BLaER1 (cell line): Measurements from ENCODE around the gene CNPY4.
A peak's percentile ranks its signal among the peaks of the same experiment; 100 is the strongest.

ENCODE experiments used
- H3K27ac ChIP-seq: shearing (Covaris generic); formaldehyde crosslinking; 2 replicates; pipeline ENCODE4 v1.8.1; 2022
- H3K27me3 ChIP-seq: shearing (Covaris generic); formaldehyde crosslinking; 2 replicates; pipeline ENCODE4 v1.8.1; 2022
- H3K36me3 ChIP-seq: shearing (Covaris generic); formaldehyde crosslinking; 2 replicates; pipeline ENCODE4 v1.8.1; 2022
- H3K4me1 ChIP-seq: shearing (Covaris generic); formaldehyde crosslinking; 2 replicates; pipeline ENCODE4 v1.8.1; 2022
- H3K4me2 ChIP-seq: shearing (Covaris generic); formaldehyde crosslinking; 2 replicates; pipeline ENCODE4 v1.8.1; 2022
- H3K4me3 ChIP-seq: shearing (Covaris generic); formaldehyde crosslinking; 2 replicates; pipeline ENCODE4 v1.8.1; 2022
- H3K9ac ChIP-seq: shearing (Covaris generic); formaldehyde crosslinking; 2 replicates; pipeline ENCODE4 v1.8.1; 2022
- H3K9me3 ChIP-seq: shearing (Covaris generic); formaldehyde crosslinking; 2 replicates; pipeline ENCODE4 v1.8.1; 2022
- H4K20me1 ChIP-seq: shearing (Covaris generic); formaldehyde crosslinking; 2 replicates; pipeline ENCODE4 v1.8.1; 2022
- Cebpa-rat ChIP-seq: shearing (Covaris generic); IDR thresholded peaks from 2 replicates; pipeline ENCODE4 v1.8.1; 2022

CNPY4 gene

GRCh38 chr7:100119072-100119969, at the start of gene CNPY4, which contains the start of gene TAF6:
TSS of gene CNPY4 (plus strand) at chr7:100119634. CDS start at chr7:100119745, 111 bp downstream.
TSS of gene TAF6 (minus strand) at chr7:100119358. CDS start at chr7:100114209, 5,149 bp downstream.
- H3K4me3 ChIP-seq: peak within 1 kb of the TSS; percentile 81

GRCh38 chr7:100069991-100070390, 49.4 kb upstream of the CNPY4 start:
- no peak overlapping the region for H3K27ac ChIP-seq
- peak overlapping the region; percentile 50; the same call in 1 of the 2 replicates for H3K4me3 ChIP-seq
- H3K4me2 ChIP-seq: no peak overlapping the region
- H4K20me1 ChIP-seq: peaks cover 14% of the 10 kb centered on the region; the same call in 1 of the 2 replicates
- H3K9me3 ChIP-seq: peaks cover 60% of the 10 kb centered on the region
- H3K36me3 ChIP-seq: peaks cover 100% of the 10 kb centered on the region
- no peak for TF ChIP-seq Cebpa-rat
- H3K27me3 ChIP-seq: no peaks in the 10 kb centered on the region
- no peak overlapping the region for H3K9ac ChIP-seq
- H3K4me1 ChIP-seq: no peaks in the 10 kb centered on the region

More at GRCh38 chr7:100119072-100119969, at the start of gene CNPY4, which contains the start of gene TAF6:
- peaks cover 37% of the 10 kb centered on the region for H3K36me3 ChIP-seq
- H4K20me1 ChIP-seq: no peaks in the 10 kb centered on the region
- H3K27ac ChIP-seq: peak within 1 kb of the TSS; percentile 96
- peak within 1 kb of the TSS; percentile 95 for H3K4me2 ChIP-seq
- no peaks in the 10 kb centered on the region for H3K27me3 ChIP-seq
- peaks cover 28% of the 10 kb centered on the region for H3K4me1 ChIP-seq
- H3K9me3 ChIP-seq: no peaks in the 10 kb centered on the region
- H3K9ac ChIP-seq: peak within 1 kb of the TSS; percentile 91
- no peak for TF ChIP-seq Cebpa-rat

- Histone ChIP-seq H3K9ac (no peak overlapping the region), H3K27ac (no peak overlapping the region), H3K27me3 (no peaks in the 10 kb centered on the region), H4K20me1 (peaks cover 21% of the 10 kb centered on the region; the same call in 1 of the 2 replicates), H3K9me3 (peaks cover 71% of the 10 kb centered on the region), H3K4me1 (no peaks in the 10 kb centered on the region), H3K36me3 (peaks cover 100% of the 10 kb centered on the region), H3K4me2 (no peak overlapping the region), H3K4me3 (peak overlapping the region; percentile 50)
- TF ChIP-seq Cebpa-rat: no peak
Observed at GRCh38 chr7:100071018-100071723, 48.3 kb upstream of the CNPY4 start.

- no peak overlapping the region for H3K4me2 ChIP-seq
- H3K27ac ChIP-seq: no peak overlapping the region
- H3K9ac ChIP-seq: no peak overlapping the region
- H3K27me3 ChIP-seq: no peaks in the 10 kb centered on the region
- no peaks in the 10 kb centered on the region for H3K4me1 ChIP-seq
- H3K4me3 ChIP-seq: peak overlapping the region; percentile 50
- peaks cover 84% of the 10 kb centered on the region for H3K9me3 ChIP-seq
- H4K20me1 ChIP-seq: peaks cover 29% of the 10 kb centered on the region; the same call in 1 of the 2 replicates
- TF ChIP-seq Cebpa-rat: no peak
- peaks cover 100% of the 10 kb centered on the region for H3K36me3 ChIP-seq
Observed at GRCh38 chr7:100072462-100072861, 47.0 kb upstream of the CNPY4 start.

GRCh38 chr7:100074841-100075240, 44.6 kb upstream of the CNPY4 start:
- no peak overlapping the region for H3K27ac ChIP-seq
- H3K36me3 ChIP-seq: peaks cover 100% of the 10 kb centered on the region
- H3K9ac ChIP-seq: no peak overlapping the region
- H3K4me3 ChIP-seq: peak overlapping the region; percentile 34
- H4K20me1 ChIP-seq: peaks cover 42% of the 10 kb centered on the region; the same call in 1 of the 2 replicates
- no peaks in the 10 kb centered on the region for H3K27me3 ChIP-seq
- no peak for TF ChIP-seq Cebpa-rat
- H3K4me1 ChIP-seq: peaks cover 11% of the 10 kb centered on the region
- H3K9me3 ChIP-seq: peaks cover 91% of the 10 kb centered on the region
- no peak overlapping the region for H3K4me2 ChIP-seq

- Histone ChIP-seq H3K36me3 (peaks cover 99% of the 10 kb centered on the region), H3K4me3 (peak overlapping the region; percentile 34; the same call in 1 of the 2 replicates), H3K27ac (no peak overlapping the region), H3K9ac (no peak overlapping the region), H4K20me1 (peaks cover 48% of the 10 kb centered on the region; the same call in 1 of the 2 replicates), H3K27me3 (no peaks in the 10 kb centered on the region), H3K4me1 (peaks cover 16% of the 10 kb centered on the region), H3K9me3 (peaks cover 85% of the 10 kb centered on the region), H3K4me2 (no peak overlapping the region)
- TF ChIP-seq Cebpa-rat: no peak
Observed at GRCh38 chr7:100075418-100075817, 44.0 kb upstream of the CNPY4 start.

GRCh38 chr7:100077205-100077604, 42.2 kb upstream of the CNPY4 start:
- no peak overlapping the region for H3K9ac ChIP-seq
- H3K27me3 ChIP-seq: no peaks in the 10 kb centered on the region
- peaks cover 21% of the 10 kb centered on the region for H3K4me1 ChIP-seq
- H3K4me3 ChIP-seq: no peak overlapping the region
- peaks cover 81% of the 10 kb centered on the region for H3K36me3 ChIP-seq
- no peak overlapping the region for H3K4me2 ChIP-seq
- H4K20me1 ChIP-seq: peaks cover 48% of the 10 kb centered on the region; the same call in 1 of the 2 replicates
- no peak overlapping the region for H3K27ac ChIP-seq
- no peak for TF ChIP-seq Cebpa-rat
- peaks cover 67% of the 10 kb centered on the region for H3K9me3 ChIP-seq

- no peak for TF ChIP-seq Cebpa-rat
- Histone ChIP-seq H4K20me1 (peaks cover 48% of the 10 kb centered on the region; the same call in 1 of the 2 replicates), H3K27me3 (peaks cover 13% of the 10 kb centered on the region), H3K36me3 (peaks cover 62% of the 10 kb centered on the region), H3K4me2 (peak overlapping the region; percentile 86), H3K4me3 (no peak overlapping the region), H3K27ac (no peak overlapping the region), H3K4me1 (peaks cover 28% of the 10 kb centered on the region), H3K9me3 (peaks cover 48% of the 10 kb centered on the region), H3K9ac (no peak overlapping the region)
Observed at GRCh38 chr7:100079024-100079560, 40.3 kb upstream of the CNPY4 start.

- peak overlapping the region; percentile 93 for H3K4me3 ChIP-seq
- no peak for TF ChIP-seq Cebpa-rat
- H4K20me1 ChIP-seq: peaks cover 40% of the 10 kb centered on the region; the same call in 1 of the 2 replicates
- H3K27me3 ChIP-seq: peaks cover 13% of the 10 kb centered on the region
- H3K4me1 ChIP-seq: peaks cover 28% of the 10 kb centered on the region
- peaks cover 29% of the 10 kb centered on the region for H3K9me3 ChIP-seq
- H3K27ac ChIP-seq: peak overlapping the region; percentile 99
- peak overlapping the region; percentile 86 for H3K4me2 ChIP-seq
- H3K9ac ChIP-seq: peak overlapping the region; percentile 99
- H3K36me3 ChIP-seq: peaks cover 43% of the 10 kb centered on the region
Observed at GRCh38 chr7:100080907-100081534, 38.4 kb upstream of the CNPY4 start.
